K562 (cell line): Measurements from ENCODE around the gene KIF17. TPM values are rescaled to one million over a fixed set of nuclear protein-coding genes. Genes with fewer than 3 reads are reported as not detected.

Experiments
- ATAC-seq: fragments of 200-7000 bp; cut with Tn5 transposase; 3 replicates; pipeline ENCODE4 v1.9.1; 2020; ENCODE audit warnings: moderate library complexity
- BruUV-seq: library from RNA; stranded (reverse); fragments of 400-500 nt; replicated peaks from 2 replicates; lab custom pipeline; 2021; lab: Mats Ljungman, UMichigan
- CTCF ChIA-PET: fragments of 300-600 bp; formaldehyde crosslinking; extraction: SDS; loops from one replicate; lab custom pipeline; 2021; ENCODE audit warnings: low intra/inter-chr PET ratio; lab: Yijun Ruan, JAX
- POLR2A ChIA-PET: fragments of 300-600, 350-650 bp; sonication (Branson Sonifier 250); formaldehyde crosslinking; extraction: SDS; loops from one replicate; lab custom pipeline; 2021; ENCODE audit warnings: antibody characterized with exemption, inconsistent platforms; lab: Yijun Ruan, JAX
- DNase-seq, 4 experiments: peaks; one replicate each; pipeline versions ENCODE4 v3.0.0 to v3.0.0-alpha.2; 2011 to 2018; ENCODE audit warnings: low spot score in 3 of 4, mixed read lengths in 3 of 4; ENCODE audit errors: extremely low read depth in 1 of 4
- FAIRE-seq: peaks from 2 replicates; lab custom pipeline; 2011; peaks lifted over from hg19 to GRCh38; lab: Jason Lieb, UNC
- H2AFZ ChIP-seq: 2 replicates; pipeline ENCODE4 v1.6.0; 2011; ENCODE audit warnings: low read depth, low read length, control low read depth, inconsistent platforms
- H3K27ac ChIP-seq: fragments of 200-600 bp; 3 replicates; pipeline ENCODE4 v1.8.0; 2011; ENCODE audit warnings: low read depth, mild to moderate bottlenecking, control low read depth, inconsistent platforms, low read length, moderate library complexity, mixed read lengths; ENCODE audit errors: extremely low read depth
- H3K27me3 ChIP-seq, 2 experiments: fragments of 300-600 bp in 1 of 2; 2 replicates in 1 of 2; 3 replicates in 1 of 2; pipeline versions ENCODE4 v1.6.0 to v1.8.0; 2011; ENCODE audit warnings: inconsistent platforms in 2 of 2, low read length in 2 of 2, mild to moderate bottlenecking in 1 of 2, mixed read lengths in 1 of 2, moderate library complexity in 1 of 2; ENCODE audit not compliant: control insufficient read depth in 2 of 2, insufficient read depth in 2 of 2
- H3K36me3 ChIP-seq: fragments of 300-600 bp; 3 replicates; pipeline ENCODE4 v1.8.0; 2011; ENCODE audit warnings: mild to moderate bottlenecking, low read length, inconsistent platforms; ENCODE audit not compliant: control insufficient read depth, insufficient read depth
- H3K4me1 ChIP-seq, 2 experiments: fragments of 200-600 bp in 1 of 2; replicated peaks in 1 of 2; 2 replicates in 1 of 2; 3 replicates in 1 of 2; pipeline versions ENCODE4 v1.5.1 to v1.8.0; 2011; ENCODE audit warnings: inconsistent platforms in 2 of 2, low read length in 2 of 2, mild to moderate bottlenecking in 1 of 2, mixed read lengths in 1 of 2, moderate library complexity in 1 of 2; ENCODE audit not compliant: control insufficient read depth in 2 of 2, insufficient read depth in 2 of 2
- H3K4me2 ChIP-seq: 2 replicates; pipeline ENCODE4 v1.6.1; 2011; ENCODE audit warnings: low read length, control low read depth, inconsistent platforms, mixed read lengths; ENCODE audit not compliant: insufficient read depth
- H3K4me3 ChIP-seq: fragments of 200-600 bp; sonication (generic), shearing (Covaris generic); 2 replicates; pipeline ENCODE4 v1.5.1; 2016; ENCODE audit warnings: control low read depth, inconsistent platforms
- H3K79me2 ChIP-seq: fragments of 200-600 bp; 3 replicates; pipeline ENCODE4 v1.8.0; 2011; ENCODE audit warnings: low read length, inconsistent platforms; ENCODE audit not compliant: control insufficient read depth, insufficient read depth
- H3K9ac ChIP-seq, 2 experiments: 2 replicates each; pipeline versions ENCODE4 v1.6.0 to v1.6.1; 2011; ENCODE audit warnings: low read depth in 2 of 2, low read length in 2 of 2, control low read depth in 1 of 2, inconsistent platforms in 1 of 2, mild to moderate bottlenecking in 1 of 2, mixed read lengths in 1 of 2; ENCODE audit not compliant: insufficient read depth in 1 of 2
- H3K9me1 ChIP-seq: one replicate; pipeline ENCODE4 v1.6.0; 2011; ENCODE audit warnings: inconsistent platforms, mild to moderate bottlenecking, low read length, moderate library complexity; ENCODE audit not compliant: control insufficient read depth, insufficient read depth
- H3K9me3 ChIP-seq: replicated peaks from 2 replicates; pipeline ENCODE4 v1.5.1; 2011; ENCODE audit warnings: low read depth, low read length, inconsistent platforms; ENCODE audit not compliant: control insufficient read depth, insufficient read depth
- H4K20me1 ChIP-seq: replicated peaks from 2 replicates; pipeline ENCODE4 v1.6.1; 2011; ENCODE audit warnings: low read length, inconsistent platforms, mixed read lengths; ENCODE audit not compliant: control insufficient read depth, insufficient read depth
- ARID1B ChIP-seq: fragments of 450-650 bp; IDR thresholded peaks from 2 replicates; pipeline ENCODE4 v1.6.1; 2016; ENCODE audit warnings: antibody characterized with exemption, mild to moderate bottlenecking, inconsistent platforms
- CBFB ChIP-seq: sonication (generic); formaldehyde crosslinking; IDR thresholded peaks from 2 replicates; pipeline ENCODE4 v1.4.0; 2020; ENCODE audit warnings: mild to moderate bottlenecking, missing genetic modification reagents
- E2F8 ChIP-seq: fragments of 450-650 bp; IDR thresholded peaks from 2 replicates; pipeline ENCODE4 v1.7.1; 2018; ENCODE audit warnings: mild to moderate bottlenecking, low read depth; ENCODE audit not compliant: partially characterized antibody
- HINFP ChIP-seq: fragments of 450-650 bp; conservative IDR thresholded peaks from 2 replicates; pipeline ENCODE4 v1.6.1; 2016; ENCODE audit warnings: missing genetic modification characterization, low read depth, mild to moderate bottlenecking, control low read depth, missing compliant biosample characterization
- KLF10 ChIP-seq: fragments of 250-450 bp; sonication (Bioruptor Pico); IDR thresholded peaks from 2 replicates; pipeline ENCODE4 v1.6.1; 2021; ENCODE audit warnings: matching md5 sums
- MCM2 ChIP-seq: fragments of 450-650 bp; IDR thresholded peaks from 2 replicates; pipeline ENCODE4 v1.6.1; 2017; ENCODE audit warnings: low read depth, mild to moderate bottlenecking
- NFXL1 ChIP-seq: fragments of 450-650 bp; formaldehyde crosslinking; IDR thresholded peaks from 2 replicates; pipeline ENCODE4 v1.4.0; 2021; ENCODE audit warnings: mild to moderate bottlenecking
- PHB ChIP-seq: fragments of 250-450 bp; sonication (Bioruptor Pico); IDR thresholded peaks from 2 replicates; pipeline ENCODE4 v1.5.0; 2021
- PML ChIP-seq: IDR thresholded peaks from 2 replicates; pipeline ENCODE4 v1.6.1; 2012; ENCODE audit warnings: low read length, inconsistent platforms
- ZC3H4 ChIP-seq: sonication (generic); formaldehyde crosslinking; IDR thresholded peaks from 2 replicates; pipeline ENCODE4 v1.9.0; 2021; ENCODE audit warnings: missing genetic modification reagents, borderline replicate concordance
- ZFP91 ChIP-seq: sonication (generic); formaldehyde crosslinking; IDR thresholded peaks from 2 replicates; pipeline ENCODE4 v1.8.0; 2022; ENCODE audit warnings: mild to moderate bottlenecking, missing genetic modification reagents
- ZNF586 ChIP-seq: fragments of 450-650 bp; formaldehyde crosslinking; conservative IDR thresholded peaks from 2 replicates; pipeline ENCODE4 v1.4.0; 2020; ENCODE audit warnings: mild to moderate bottlenecking, moderate library complexity
- ZNF699 ChIP-seq: fragments of 250-450 bp; sonication (Bioruptor Pico); IDR thresholded peaks from 2 replicates; pipeline ENCODE4 v1.8.0; 2021; ENCODE audit warnings: mild to moderate bottlenecking, moderate library complexity; ENCODE audit not compliant: insufficient replicate concordance
- ZNF77 ChIP-seq: fragments of 250-450 bp; sonication (Bioruptor Pico); IDR thresholded peaks from 2 replicates; pipeline ENCODE4 v1.5.0; 2020
- WGBS: fragments of 100-300 bp; shearing (Covaris generic); methylation state at CpG from one replicate; pipeline ENCODE4 v1.1.6; 2016; ENCODE audit warnings: low coverage, mixed read lengths; ENCODE audit not compliant: insufficient coverage; ENCODE audit errors: missing lambda C conversion rate; 5-methylcytosine and 5-hydroxymethylcytosine counted together
- in situ Hi-C: fragments of 300-500 bp; cut with MboI; formaldehyde crosslinking; loops from 4 replicates; pipeline ENCODE4 v1.15.0; 2018; ENCODE audit warnings: inconsistent platforms, mixed read lengths
- intact Hi-C: fragments of 100-400 bp; cut with micrococcal nuclease; formaldehyde crosslinking; loops from 2 replicates; pipeline ENCODE4 v1.14.2; 2022
- polyA plus RNA-seq, 8 experiments: library from polyadenylated mRNA; depleted of rRNA in 4 of 8; stranded (reverse) in 5 of 8; unstranded in 3 of 8; fragments of >200 nt; fragmentation: Nextera tagmentation in 2 of 8; fragmentation: Illumina TruSeq in 1 of 8; extraction: Ambion mirVana in 2 of 8; extraction: Trizol in 1 of 8; gene quantifications; 2 replicates each; pipeline versions ENCODE4 v1.2.1 to v1.2.3, GENCODE V29; 2011 to 2014; ENCODE audit warnings: inconsistent platforms in 1 of 8, missing spikeins in 1 of 8
- total RNA-seq, 7 experiments: library from RNA; depleted of rRNA in 6 of 7; stranded (reverse); fragments of >200 nt in 6 of 7; fragmentation: Illumina TruSeq in 2 of 7; extraction: Trizol in 2 of 7; gene quantifications; 2 replicates each; pipeline versions ENCODE4 v1.2.1 to v1.2.3, GENCODE V29; 2011 to 2021; ENCODE audit warnings: low replicate concordance in 1 of 7

The KIF17 gene
- total and polyA plus RNA-seq, 9 of the 15 experiments (the other 6 are each of a cell fraction or from before 2014, with no cell fraction given) = 0.04 to 0.47 (median 0.18) TPM; not detected in 5

GRCh38 chr1:20696397-20697333 is 21.1 kb downstream of the KIF17 start:
- Histone ChIP-seq H3K4me1 (peaks cover 3 to 25% of the 10 kb centered on the region in 2 experiments; a peak in 3 of 5 replicates), H2AFZ (peak overlapping the region; percentile 98), H3K27ac (peak overlapping the region; percentile 26; the same call in 2 of the 3 replicates), H3K4me3 (peak overlapping the region; percentile 60), H3K27me3 (peaks cover 4 to 35% of the 10 kb centered on the region in 2 experiments), H4K20me1 (no peaks in the 10 kb centered on the region), H3K9me1 (no peaks in the 10 kb centered on the region), H3K9ac (peak overlapping the region; percentile 64 to 92; a peak in 3 of 4 replicates), H3K36me3 (no peaks in the 10 kb centered on the region), H3K4me2 (peak overlapping the region; percentile 84), H3K79me2 (no peaks in the 10 kb centered on the region), H3K9me3 (no peaks in the 10 kb centered on the region)
- peak; percentile 89 for FAIRE-seq
- BruUV-seq = no TSS peak
- in situ Hi-C loops = loop anchor here (5.0 kb wide), 1 partner anchor 511 kb away; no protein-coding TSS in a partner anchor
- ATAC-seq = peak; percentile 98
- ChIA-PET CTCF (interaction anchor here (0.6 to 2.7 kb wide), 12 partner anchors 11 to 1944 kb away, joined by 3 to 33 read pairs (median 4); partner anchors contain the start of genes HP1BP3 and SH2D5), POLR2A (interaction anchor here (0.6 to 1.3 kb wide), 4 partner anchors 8 to 516 kb away, joined by 3 read pairs; no protein-coding TSS in a partner anchor)
- intact Hi-C loops = loop anchor here (2.0 to 10.0 kb wide), 4 partner anchors 36 to 498 kb away; partner anchors contain the start of gene SH2D5
- 4% methylated on average over 44 of the region's 46 CpGs for WGBS
- peak; percentile 89 to 95 (median 94) for DNase-seq
- TF ChIP-seq ZNF77 (CRISPR knock-in tag) (no peak), PML (no peak), ZNF699 (CRISPR knock-in tag) (no peak), E2F8 (no peak), ARID1B (peak; percentile 22; the same call in 1 of the 2 replicates), HINFP (tag) (no peak), CBFB (CRISPR knock-in tag) (0 out of 2 replicates have a peak, but pooled peaks have one; percentile 18), ZNF586 (CRISPR knock-in tag) (no peak), ZC3H4 (CRISPR knock-in tag) (no peak), KLF10 (CRISPR knock-in tag) (no peak), NFXL1 (CRISPR knock-in tag) (no peak), MCM2 (no peak), PHB (CRISPR knock-in tag) (no peak), ZFP91 (CRISPR knock-in tag) (no peak)
